ENCODE measurements around the gene P2RX5. TPM values are rescaled to one million over a fixed set of nuclear protein-coding genes. Genes with fewer than 3 reads are reported as not detected.
A peak's percentile ranks its signal among the peaks of the same experiment; 100 is the strongest.

P2RX5 gene
- total RNA-seq, 6 experiments from 2014 or later, result 5.2 to 16.1 (median 7.0) TPM

- Mint-ChIP-seq H3K4me3 (peak overlapping the region; percentile 93), H3K9me3 (no peaks in the 10 kb centered on the region), H3K27me3 (ENCODE audit: insufficient read depth) (peaks cover 6% of the 10 kb centered on the region; the same call in 1 of the 2 replicates), H3K27ac (peak overlapping the region; percentile 66), H3K4me1 (ENCODE audit: low read depth) (peaks cover 27% of the 10 kb centered on the region), H3K36me3 (ENCODE audit: low read depth) (peaks cover 30% of the 10 kb centered on the region)
- no peak for TF ChIP-seq CTCF (IDR thresholded peaks at IDR 0.05)
- DNase-seq, result no peak
These were observed 30.1 kb downstream of the P2RX5 start for GRCh38 chr17:3665834-3666233.

GRCh38 chr17:3663102-3664011, 32.6 kb downstream of the P2RX5 start:
- H3K36me3 Mint-ChIP-seq (ENCODE audit: low read depth), result peaks cover 23% of the 10 kb centered on the region
- H3K27ac Mint-ChIP-seq, result no peak overlapping the region; the same call in 1 of the 2 replicates

DNA sequence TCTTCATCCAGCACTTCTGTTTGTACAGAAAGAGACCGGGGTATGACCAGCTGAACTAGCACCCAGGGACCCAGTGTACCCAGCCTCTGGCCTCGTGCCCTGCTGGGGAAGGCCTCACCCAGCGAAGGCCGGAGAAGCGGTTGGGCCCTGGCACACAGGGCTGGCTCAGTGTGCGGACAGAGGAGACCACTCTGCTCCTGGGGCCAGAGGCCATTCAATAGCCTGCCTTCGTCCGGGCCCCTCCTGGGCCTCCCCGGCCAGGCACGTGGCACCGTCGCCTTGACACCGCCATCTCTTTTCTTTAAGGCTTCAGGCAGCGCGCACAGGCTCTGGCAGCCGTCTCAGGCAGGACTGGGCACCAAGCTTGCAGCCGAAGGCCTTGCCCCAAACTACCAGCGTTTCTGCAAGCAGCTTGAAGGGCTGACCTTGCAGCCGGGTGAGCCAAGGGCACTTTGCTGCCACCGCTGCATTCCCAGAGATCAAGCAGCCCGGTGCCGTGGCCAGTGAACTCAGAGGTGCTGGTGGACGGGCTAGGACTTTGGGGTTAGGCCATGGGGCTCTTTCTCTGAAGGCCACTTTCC, 35.6 kb downstream of the P2RX5 start:
- Mint-ChIP-seq H3K9me3 (no peaks in the 10 kb centered on the region), H3K27me3 (ENCODE audit: insufficient read depth) (peaks cover 21% of the 10 kb centered on the region), H3K4me3 (no peak overlapping the region), H3K36me3 (ENCODE audit: low read depth) (0 out of 2 replicates have a peak, but pooled peaks cover 14% of the 10 kb centered on the region), H3K4me1 (ENCODE audit: low read depth) (peaks cover 21% of the 10 kb centered on the region), H3K27ac (no peak overlapping the region; the same call in 1 of the 2 replicates)
- no peak for TF ChIP-seq CTCF (IDR thresholded peaks at IDR 0.05)
- DNase-seq, result no peak

More at GRCh38 chr17:3663102-3664011, 32.6 kb downstream of the P2RX5 start:
- Mint-ChIP-seq H3K4me3 (no peak overlapping the region), H3K9me3 (no peaks in the 10 kb centered on the region), H3K4me1 (ENCODE audit: low read depth) (peaks cover 36% of the 10 kb centered on the region), H3K27me3 (ENCODE audit: insufficient read depth) (peaks cover 8% of the 10 kb centered on the region)
- TF ChIP-seq CTCF (IDR thresholded peaks at IDR 0.05), result no peak
- DNase-seq, result no peak

GRCh38 chr17:3659541-3660111, 36.3 kb downstream of the P2RX5 start:
- H3K4me3 Mint-ChIP-seq, result peak overlapping the region; percentile 51; the same call in 1 of the 2 replicates
- H3K27me3 Mint-ChIP-seq (ENCODE audit: insufficient read depth), result peaks cover 23% of the 10 kb centered on the region
- H3K9me3 Mint-ChIP-seq, result no peaks in the 10 kb centered on the region
- H3K36me3 Mint-ChIP-seq (ENCODE audit: low read depth), result 0 out of 2 replicates have a peak, but pooled peaks cover 6% of the 10 kb centered on the region
- TF ChIP-seq CTCF (IDR thresholded peaks at IDR 0.05), result peak; percentile 53
- peak overlapping the region; percentile 73 for H3K27ac Mint-ChIP-seq
- peaks cover 14% of the 10 kb centered on the region for H3K4me1 Mint-ChIP-seq (ENCODE audit: low read depth)
- peak; percentile 85 for DNase-seq

GRCh38 chr17:3658784-3659449, 37.0 kb downstream of the P2RX5 start:
- no peaks in the 10 kb centered on the region for H3K9me3 Mint-ChIP-seq
- no peaks in the 10 kb centered on the region for H3K36me3 Mint-ChIP-seq (ENCODE audit: low read depth)
- DNase-seq, result no peak
- H3K4me1 Mint-ChIP-seq (ENCODE audit: low read depth), result peaks cover 14% of the 10 kb centered on the region
- H3K27me3 Mint-ChIP-seq (ENCODE audit: insufficient read depth), result peaks cover 25% of the 10 kb centered on the region
- no peak for TF ChIP-seq CTCF (IDR thresholded peaks at IDR 0.05)
- peak overlapping the region; percentile 73 for H3K27ac Mint-ChIP-seq
- H3K4me3 Mint-ChIP-seq, result no peak overlapping the region
